Breast epithelium (tissue), 3 donors: ENCODE measurements around the gene GREM1.

Experiments used
- POLR2A ChIP-seq: fragments of 450-650 bp; IDR thresholded peaks from one replicate; pipeline ENCODE4 v1.6.1; 2016; ENCODE audit warnings: antibody characterized with exemption, mild to moderate bottlenecking, moderate library complexity
- POLR2AphosphoS5 ChIP-seq, 3 donors: sonication (generic); formaldehyde crosslinking; IDR thresholded peaks; one replicate each; pipeline ENCODE4 v1.6.1; 2017; ENCODE audit warnings: antibody characterized with exemption in 3 of 3
- TF ChIP-seq, protein P1 (sequence below), 3 donors: fragments of 450-650 bp; IDR thresholded peaks; one replicate each; pipeline ENCODE4 v1.5.1; 2016 to 2017; ENCODE audit warnings: antibody characterized with exemption in 3 of 3, mild to moderate bottlenecking in 3 of 3, moderate library complexity in 3 of 3

DNA sequence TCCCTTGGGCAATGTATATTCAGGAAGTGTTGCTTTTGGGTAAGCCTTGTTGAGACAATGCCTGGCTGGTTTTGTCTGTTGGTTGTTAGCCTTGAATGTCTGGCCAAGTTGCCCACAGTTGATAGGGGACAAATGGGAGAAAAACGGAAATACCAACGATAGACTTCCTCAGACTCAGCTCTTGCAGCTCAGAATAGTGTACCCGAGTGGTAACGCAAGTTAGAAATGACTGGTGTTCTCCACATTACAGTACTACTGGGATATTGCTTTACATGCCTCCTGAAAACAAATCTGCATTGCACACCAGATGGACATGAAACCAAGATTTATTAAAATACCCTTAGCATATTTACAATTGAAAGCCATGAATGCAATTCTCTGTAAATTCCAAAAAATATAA, 47.4 kb downstream of the GREM1 start:
- TF ChIP-seq, protein P1, sequence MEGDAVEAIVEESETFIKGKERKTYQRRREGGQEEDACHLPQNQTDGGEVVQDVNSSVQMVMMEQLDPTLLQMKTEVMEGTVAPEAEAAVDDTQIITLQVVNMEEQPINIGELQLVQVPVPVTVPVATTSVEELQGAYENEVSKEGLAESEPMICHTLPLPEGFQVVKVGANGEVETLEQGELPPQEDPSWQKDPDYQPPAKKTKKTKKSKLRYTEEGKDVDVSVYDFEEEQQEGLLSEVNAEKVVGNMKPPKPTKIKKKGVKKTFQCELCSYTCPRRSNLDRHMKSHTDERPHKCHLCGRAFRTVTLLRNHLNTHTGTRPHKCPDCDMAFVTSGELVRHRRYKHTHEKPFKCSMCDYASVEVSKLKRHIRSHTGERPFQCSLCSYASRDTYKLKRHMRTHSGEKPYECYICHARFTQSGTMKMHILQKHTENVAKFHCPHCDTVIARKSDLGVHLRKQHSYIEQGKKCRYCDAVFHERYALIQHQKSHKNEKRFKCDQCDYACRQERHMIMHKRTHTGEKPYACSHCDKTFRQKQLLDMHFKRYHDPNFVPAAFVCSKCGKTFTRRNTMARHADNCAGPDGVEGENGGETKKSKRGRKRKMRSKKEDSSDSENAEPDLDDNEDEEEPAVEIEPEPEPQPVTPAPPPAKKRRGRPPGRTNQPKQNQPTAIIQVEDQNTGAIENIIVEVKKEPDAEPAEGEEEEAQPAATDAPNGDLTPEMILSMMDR (IDR thresholded peaks at IDR 0.05) = no peak
- no peak for TF ChIP-seq POLR2A
- TF ChIP-seq POLR2AphosphoS5 (IDR thresholded peaks at IDR 0.05) = no peak
